Activated CD4-positive, alpha-beta memory T cell treated with anti-CD3 and anti-CD28 coated beads for 36 hours (primary cell): ENCODE data around the gene VSTM4. TPM values are rescaled to one million over a fixed set of nuclear protein-coding genes. Genes with fewer than 3 reads are reported as not detected.

Source experiments
- CTCF ChIA-PET: fragments of 350-600 bp; sonication (Branson Sonifier 250); formaldehyde crosslinking; loops from one replicate; lab custom pipeline; 2021; ENCODE audit warnings: antibody characterized with exemption, inconsistent platforms; lab: Charles Lee
- POLR2A ChIA-PET: fragments of 350-600 bp; sonication (Branson Sonifier 250); formaldehyde crosslinking; loops from one replicate; lab custom pipeline; 2021; ENCODE audit warnings: antibody characterized with exemption; lab: Charles Lee
- DNase-seq: peaks from one replicate; pipeline ENCODE4 v3.0.0-alpha.2; 2020
- H3K27ac Mint-ChIP-seq: one replicate; pipeline ENCODE4 v1.8.0; 2021; ENCODE audit warnings: mixed read lengths
- H3K27me3 Mint-ChIP-seq: one replicate; pipeline ENCODE4 v1.8.0; 2021; ENCODE audit warnings: mixed read lengths
- H3K36me3 Mint-ChIP-seq: one replicate; pipeline ENCODE4 v1.8.0; 2021; ENCODE audit warnings: mixed read lengths
- H3K4me1 Mint-ChIP-seq: one replicate; pipeline ENCODE4 v1.8.0; 2021; ENCODE audit warnings: low read depth, mixed read lengths
- H3K4me3 Mint-ChIP-seq: one replicate; pipeline ENCODE4 v1.8.0; 2021; ENCODE audit warnings: mild to moderate bottlenecking, mixed read lengths
- H3K9me3 Mint-ChIP-seq: one replicate; pipeline ENCODE4 v1.8.0; 2021; ENCODE audit warnings: mixed read lengths
- intact Hi-C: fragments of 100-400 bp; cut with micrococcal nuclease; formaldehyde crosslinking; loops from one replicate; pipeline ENCODE4 v1.15.1; 2023
- total RNA-seq, 2 experiments: library from RNA; stranded (reverse); gene quantifications; one replicate each; pipeline ENCODE4 v1.2.3, GENCODE V29; 2021

The VSTM4 gene
- total RNA-seq, 2 experiments from 2014 or later: 0.10 to 0.24 TPM

- H3K27me3 Mint-ChIP-seq: peaks cover 7% of the 10 kb centered on the region
- H3K4me3 Mint-ChIP-seq: no peak overlapping the region
- no peaks in the 10 kb centered on the region for H3K36me3 Mint-ChIP-seq
- H3K9me3 Mint-ChIP-seq: peaks cover 2% of the 10 kb centered on the region
- CTCF ChIA-PET: no interaction called here
- no peak overlapping the region for H3K27ac Mint-ChIP-seq
- POLR2A ChIA-PET: no interaction called here
- intact Hi-C loops: no loop called here
- H3K4me1 Mint-ChIP-seq: no peaks in the 10 kb centered on the region
- no peak for DNase-seq
These were observed 99.6 kb downstream of the VSTM4 start for GRCh38 chr10:49015700-49016099.

DNA sequence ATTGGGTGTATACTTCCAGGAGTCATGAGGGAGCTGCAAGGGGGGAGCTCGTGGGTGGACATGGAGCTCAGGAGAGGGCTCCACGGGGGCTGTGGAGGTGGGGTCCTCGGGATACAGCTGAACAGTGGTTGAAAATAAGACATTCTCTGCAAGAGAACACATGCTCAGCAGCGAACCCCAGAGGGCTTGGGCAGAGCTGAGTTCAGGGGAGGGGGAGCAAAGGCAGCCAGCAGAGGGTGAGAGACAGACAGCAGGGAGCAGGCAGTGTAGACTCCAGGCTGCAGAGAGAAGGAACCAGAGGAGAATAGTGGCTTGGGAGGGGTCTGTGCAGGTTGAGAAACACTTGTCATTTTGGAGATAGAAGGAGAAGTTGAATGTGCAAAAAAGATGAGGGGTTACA lies 102.7 kb downstream of the VSTM4 start:
- H3K4me1 Mint-ChIP-seq: no peaks in the 10 kb centered on the region
- H3K9me3 Mint-ChIP-seq: no peaks in the 10 kb centered on the region
- no peak for DNase-seq
- intact Hi-C loops: no loop called here
- H3K27ac Mint-ChIP-seq: no peak overlapping the region
- no peaks in the 10 kb centered on the region for H3K36me3 Mint-ChIP-seq
- CTCF ChIA-PET: no interaction called here
- no peak overlapping the region for H3K4me3 Mint-ChIP-seq
- H3K27me3 Mint-ChIP-seq: peaks cover 5% of the 10 kb centered on the region
- POLR2A ChIA-PET: no interaction called here

GRCh38 chr10:49011756-49012155 lies 103.6 kb downstream of the VSTM4 start:
- peaks cover under 1% of the 10 kb centered on the region for H3K27me3 Mint-ChIP-seq

GRCh38 chr10:49010865-49011264 lies 104.5 kb downstream of the VSTM4 start:
- ChIA-PET POLR2A (no interaction called here), CTCF (no interaction called here)
- no peaks in the 10 kb centered on the region for H3K36me3 Mint-ChIP-seq
- intact Hi-C loops: no loop called here
- H3K4me3 Mint-ChIP-seq: no peak overlapping the region
- H3K27ac Mint-ChIP-seq: no peak overlapping the region
- no peaks in the 10 kb centered on the region for H3K27me3 Mint-ChIP-seq
- no peaks in the 10 kb centered on the region for H3K4me1 Mint-ChIP-seq
- H3K9me3 Mint-ChIP-seq: no peaks in the 10 kb centered on the region
- DNase-seq: no peak

More at GRCh38 chr10:49011756-49012155, 103.6 kb downstream of the VSTM4 start:
- Mint-ChIP-seq H3K27ac (no peak overlapping the region), H3K4me1 (no peaks in the 10 kb centered on the region), H3K9me3 (no peaks in the 10 kb centered on the region), H3K4me3 (no peak overlapping the region), H3K36me3 (no peaks in the 10 kb centered on the region)
- intact Hi-C loops: no loop called here
- DNase-seq: no peak
- ChIA-PET CTCF (no interaction called here), POLR2A (no interaction called here)

GRCh38 chr10:49010295-49010694 lies 105.0 kb downstream of the VSTM4 start:
- H3K27ac Mint-ChIP-seq: no peak overlapping the region

GRCh38 chr10:49009199-49009979 lies 105.9 kb downstream of the VSTM4 start:
- Mint-ChIP-seq H3K27ac (no peak overlapping the region), H3K4me1 (no peaks in the 10 kb centered on the region), H3K9me3 (no peaks in the 10 kb centered on the region), H3K27me3 (no peaks in the 10 kb centered on the region), H3K4me3 (no peak overlapping the region), H3K36me3 (no peaks in the 10 kb centered on the region)
- intact Hi-C loops: no loop called here
- CTCF ChIA-PET: no interaction called here
- POLR2A ChIA-PET: no interaction called here
- DNase-seq: no peak

More at GRCh38 chr10:49010295-49010694, 105.0 kb downstream of the VSTM4 start:
- H3K36me3 Mint-ChIP-seq: no peaks in the 10 kb centered on the region
- H3K9me3 Mint-ChIP-seq: no peaks in the 10 kb centered on the region
- no peak overlapping the region for H3K4me3 Mint-ChIP-seq
- intact Hi-C loops: no loop called here
- no peak for DNase-seq
- POLR2A ChIA-PET: no interaction called here
- H3K4me1 Mint-ChIP-seq: no peaks in the 10 kb centered on the region
- CTCF ChIA-PET: no interaction called here
- H3K27me3 Mint-ChIP-seq: no peaks in the 10 kb centered on the region

GRCh38 chr10:49008505-49009198 lies 106.7 kb downstream of the VSTM4 start:
- Mint-ChIP-seq H3K9me3 (no peaks in the 10 kb centered on the region), H3K27me3 (no peaks in the 10 kb centered on the region), H3K4me3 (no peak overlapping the region), H3K4me1 (no peaks in the 10 kb centered on the region), H3K27ac (no peak overlapping the region), H3K36me3 (no peaks in the 10 kb centered on the region)
- intact Hi-C loops: no loop called here
- ChIA-PET CTCF (no interaction called here), POLR2A (no interaction called here)
- DNase-seq: no peak

DNA sequence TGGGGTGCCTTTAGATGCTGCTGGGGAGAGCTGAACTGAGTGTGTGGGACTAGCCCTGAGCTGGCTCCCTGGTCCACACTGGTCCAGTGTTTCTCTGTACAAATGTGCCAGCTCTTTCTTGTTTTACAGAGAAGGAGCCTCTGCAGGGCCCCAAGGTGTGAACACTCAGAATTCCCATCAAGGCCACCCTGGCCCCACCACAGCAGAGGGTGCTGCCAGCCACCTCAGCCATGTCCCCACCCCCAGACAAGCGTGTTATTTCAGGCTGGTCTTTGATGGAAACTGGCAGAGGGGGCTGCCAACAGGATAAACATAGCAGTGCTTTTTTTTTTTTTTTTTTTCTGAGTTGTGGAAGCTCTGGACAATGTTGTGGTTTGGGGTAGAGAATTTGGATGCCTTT lies 107.2 kb downstream of the VSTM4 start:
- Mint-ChIP-seq H3K4me3 (no peak overlapping the region), H3K4me1 (no peaks in the 10 kb centered on the region), H3K27me3 (no peaks in the 10 kb centered on the region), H3K9me3 (no peaks in the 10 kb centered on the region), H3K27ac (no peak overlapping the region), H3K36me3 (no peaks in the 10 kb centered on the region)
- intact Hi-C loops: no loop called here
- ChIA-PET POLR2A (no interaction called here), CTCF (no interaction called here)
- DNase-seq: no peak

GRCh38 chr10:49007129-49007528 lies 108.2 kb downstream of the VSTM4 start:
- Mint-ChIP-seq H3K4me1 (no peaks in the 10 kb centered on the region), H3K9me3 (no peaks in the 10 kb centered on the region), H3K27ac (no peak overlapping the region), H3K36me3 (no peaks in the 10 kb centered on the region), H3K27me3 (no peaks in the 10 kb centered on the region), H3K4me3 (no peak overlapping the region)
- POLR2A ChIA-PET: no interaction called here
- DNase-seq: no peak
- intact Hi-C loops: no loop called here
- CTCF ChIA-PET: interaction anchor here (0.6 kb wide), 1 partner anchor 408 kb away, joined by 4 read pairs; no protein-coding TSS in a partner anchor

GRCh38 chr10:49005270-49005669 lies 110.1 kb downstream of the VSTM4 start:
- H3K36me3 Mint-ChIP-seq: no peaks in the 10 kb centered on the region
- H3K27ac Mint-ChIP-seq: no peak overlapping the region

DNA sequence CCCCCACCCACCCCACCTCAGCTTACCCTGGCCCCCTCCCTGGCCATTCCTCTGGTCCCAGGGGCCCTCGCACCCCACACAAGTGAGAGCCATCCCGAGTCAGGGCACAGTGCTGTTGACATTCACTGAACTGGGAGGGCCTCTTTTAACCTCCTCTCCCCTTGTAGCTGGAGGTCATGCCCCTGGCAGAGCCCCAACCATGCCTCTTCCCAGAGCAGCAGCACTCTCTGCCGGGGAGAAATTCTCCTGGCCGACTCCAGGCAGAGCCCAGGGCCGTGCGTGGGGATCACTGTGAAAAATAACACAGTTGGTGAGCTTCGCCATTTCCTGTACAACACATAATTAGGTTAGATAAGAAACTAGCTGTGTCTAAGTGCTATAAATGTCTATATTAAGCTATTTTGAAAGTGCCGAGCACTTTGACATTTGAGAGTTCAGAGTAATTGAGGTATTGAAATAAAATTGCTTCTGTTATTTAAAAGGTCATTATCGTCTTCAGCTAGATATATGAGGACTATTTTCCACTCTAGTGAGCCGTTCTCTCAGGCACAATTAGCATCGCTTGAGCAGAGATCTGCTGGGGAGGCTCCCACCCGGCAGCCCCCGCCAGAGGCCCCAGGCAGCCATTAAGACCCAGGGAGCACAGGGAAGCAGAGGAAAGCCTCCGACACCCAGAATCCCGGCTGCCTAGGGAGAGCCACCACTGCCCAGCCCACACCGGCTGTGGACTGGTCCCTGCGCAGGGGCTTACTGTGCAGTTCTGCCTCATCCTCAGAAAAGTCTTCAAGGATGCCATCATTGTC lies 113.3 kb downstream of the VSTM4 start:
- no peaks in the 10 kb centered on the region for H3K9me3 Mint-ChIP-seq
- no peaks in the 10 kb centered on the region for H3K27me3 Mint-ChIP-seq
- ChIA-PET POLR2A (no interaction called here), CTCF (no interaction called here)
- intact Hi-C loops: no loop called here
- H3K4me3 Mint-ChIP-seq: no peak overlapping the region
- no peak for DNase-seq
- no peaks in the 10 kb centered on the region for H3K4me1 Mint-ChIP-seq
- no peaks in the 10 kb centered on the region for H3K36me3 Mint-ChIP-seq
- no peak overlapping the region for H3K27ac Mint-ChIP-seq

More at GRCh38 chr10:49005270-49005669, 110.1 kb downstream of the VSTM4 start:
- ChIA-PET CTCF (no interaction called here), POLR2A (no interaction called here)
- Mint-ChIP-seq H3K27me3 (no peaks in the 10 kb centered on the region), H3K9me3 (no peaks in the 10 kb centered on the region), H3K4me1 (no peaks in the 10 kb centered on the region), H3K4me3 (no peak overlapping the region)
- intact Hi-C loops: no loop called here
- DNase-seq: no peak

DNA sequence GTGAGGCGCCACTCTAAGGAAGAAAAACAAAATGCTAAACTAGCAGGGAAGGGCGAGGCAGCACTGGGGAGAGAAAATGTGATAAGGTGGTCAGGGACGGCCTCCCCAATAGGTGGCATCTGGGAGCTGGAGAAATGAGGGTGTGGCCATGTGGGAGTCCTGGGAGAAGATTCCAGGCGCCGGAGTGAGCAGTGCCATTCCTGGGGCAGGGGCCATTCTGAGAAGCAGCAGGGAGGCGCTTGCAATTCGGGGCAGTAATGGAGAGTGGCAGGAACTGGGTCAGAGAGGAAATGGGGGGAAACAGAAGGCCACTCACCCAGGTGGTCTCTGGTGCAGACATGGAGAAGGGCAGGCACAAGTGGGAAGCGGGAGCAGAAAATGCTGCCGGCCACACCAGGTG lies 113.9 kb downstream of the VSTM4 start:
- Mint-ChIP-seq H3K4me1 (no peaks in the 10 kb centered on the region), H3K4me3 (no peak overlapping the region)
- DNase-seq: no peak

More for the DNA sequence above, 113.9 kb downstream of the VSTM4 start:
- no peaks in the 10 kb centered on the region for H3K9me3 Mint-ChIP-seq
- intact Hi-C loops: no loop called here
- no peaks in the 10 kb centered on the region for H3K36me3 Mint-ChIP-seq
- CTCF ChIA-PET: no interaction called here
- POLR2A ChIA-PET: no interaction called here
- H3K27me3 Mint-ChIP-seq: no peaks in the 10 kb centered on the region
- H3K27ac Mint-ChIP-seq: no peak overlapping the region
